WTC11 (cell line): ENCODE results near the gene EHD4. TPM values are rescaled to one million over a fixed set of nuclear protein-coding genes. Genes with fewer than 3 reads are reported as not detected.

Source experiments
- ATAC-seq: fragments of 200-7000 bp; cut with Tn5 transposase; 2 replicates; pipeline ENCODE4 v1.10.0; 2021; ENCODE audit warnings: mild to moderate bottlenecking, moderate library complexity
- CTCF ChIA-PET: fragments of 300-600 bp; sonication (Branson Sonifier 250); formaldehyde crosslinking; loops from one replicate; lab custom pipeline; 2021; ENCODE audit warnings: antibody characterized with exemption; lab: Charles Lee
- POLR2A ChIA-PET: fragments of 350-600 bp; sonication (Branson Sonifier 250); formaldehyde crosslinking; loops from one replicate; lab custom pipeline; 2021; ENCODE audit warnings: antibody characterized with exemption; lab: Charles Lee
- DNase-seq: peaks from one replicate; pipeline ENCODE4 v3.0.0; 2021; ENCODE audit warnings: low spot score
- H3K27ac Mint-ChIP-seq: 2 replicates; pipeline ENCODE4 v1.8.0; 2021; ENCODE audit warnings: mixed read lengths
- H3K27me3 Mint-ChIP-seq: 2 replicates; pipeline ENCODE4 v1.8.0; 2021; ENCODE audit warnings: low read depth, mild to moderate bottlenecking, moderate library complexity, mixed read lengths
- H3K36me3 Mint-ChIP-seq: 2 replicates; pipeline ENCODE4 v1.8.0; 2021; ENCODE audit warnings: mixed read lengths
- H3K4me1 Mint-ChIP-seq: 2 replicates; pipeline ENCODE4 v1.8.0; 2022; ENCODE audit warnings: mixed read lengths
- H3K4me3 Mint-ChIP-seq: 2 replicates; pipeline ENCODE4 v1.8.0; 2021; ENCODE audit warnings: mild to moderate bottlenecking, moderate library complexity, mixed read lengths
- H3K9me3 Mint-ChIP-seq: 2 replicates; pipeline ENCODE4 v1.8.0; 2021; ENCODE audit warnings: mixed read lengths
- ATF1 ChIP-seq: sonication (generic); formaldehyde crosslinking; IDR thresholded peaks from 2 replicates; pipeline ENCODE4 v1.8.1; 2023; ENCODE audit warnings: mild to moderate bottlenecking, moderate library complexity, missing genetic modification reagents
- ATF2 ChIP-seq: sonication (generic); formaldehyde crosslinking; IDR thresholded peaks from 2 replicates; pipeline ENCODE4 v1.8.1; 2022; ENCODE audit warnings: low read depth, missing genetic modification reagents, borderline replicate concordance
- CREM ChIP-seq: sonication (generic); formaldehyde crosslinking; IDR thresholded peaks from 2 replicates; pipeline ENCODE4 v1.8.1; 2022; ENCODE audit warnings: mild to moderate bottlenecking, missing genetic modification reagents, moderate library complexity
- ETV6 ChIP-seq: sonication (generic); formaldehyde crosslinking; IDR thresholded peaks from 2 replicates; pipeline ENCODE4 v1.8.1; 2022; ENCODE audit warnings: mild to moderate bottlenecking, missing genetic modification reagents
- GTF2I ChIP-seq: fragments of 250-450 bp; sonication (Bioruptor Pico); conservative IDR thresholded peaks from 2 replicates; pipeline ENCODE4 v1.4.0; 2021; ENCODE audit warnings: mild to moderate bottlenecking
- KAT7 ChIP-seq: sonication (generic); formaldehyde crosslinking; IDR thresholded peaks from 2 replicates; pipeline ENCODE4 v1.8.1; 2023; ENCODE audit warnings: missing genetic modification reagents, mild to moderate bottlenecking, borderline replicate concordance
- MYBL2 ChIP-seq: sonication (generic); formaldehyde crosslinking; IDR thresholded peaks from 2 replicates; pipeline ENCODE4 v1.8.1; 2023; ENCODE audit warnings: mild to moderate bottlenecking, moderate library complexity, missing genetic modification reagents
- NFATC4 ChIP-seq: fragments of 250-450 bp; sonication (Bioruptor Pico); IDR thresholded peaks from 2 replicates; pipeline ENCODE4 v1.9.0; 2021; ENCODE audit warnings: mild to moderate bottlenecking
- PREB ChIP-seq: sonication (generic); formaldehyde crosslinking; IDR thresholded peaks from 2 replicates; pipeline ENCODE4 v1.8.1; 2022; ENCODE audit warnings: mild to moderate bottlenecking, missing genetic modification reagents, moderate library complexity, borderline replicate concordance
- SMAD3 ChIP-seq: sonication (generic); formaldehyde crosslinking; IDR thresholded peaks from 2 replicates; pipeline ENCODE4 v1.8.0; 2022; ENCODE audit warnings: missing genetic modification reagents, mild to moderate bottlenecking, borderline replicate concordance
- SOX15 ChIP-seq: fragments of 250-450 bp; sonication (Bioruptor Pico); IDR thresholded peaks from 2 replicates; pipeline ENCODE4 v1.9.0; 2021; ENCODE audit warnings: mild to moderate bottlenecking
- TP53 ChIP-seq: sonication (generic); formaldehyde crosslinking; IDR thresholded peaks from 2 replicates; pipeline ENCODE4 v1.8.1; 2023; ENCODE audit warnings: mild to moderate bottlenecking, missing genetic modification reagents
- ZNF138 ChIP-seq: sonication (generic); formaldehyde crosslinking; conservative IDR thresholded peaks from 2 replicates; pipeline ENCODE4 v1.8.1; 2022; ENCODE audit warnings: mild to moderate bottlenecking, moderate library complexity, missing genetic modification reagents
- ZNF263 ChIP-seq: sonication (generic); formaldehyde crosslinking; IDR thresholded peaks from 2 replicates; pipeline ENCODE4 v1.8.1; 2022; ENCODE audit warnings: low read depth, mild to moderate bottlenecking, moderate library complexity, missing genetic modification reagents
- ZNF423 ChIP-seq: fragments of 250-450 bp; sonication (Bioruptor Pico); IDR thresholded peaks from 2 replicates; pipeline ENCODE4 v2.1.2; 2022; ENCODE audit warnings: mild to moderate bottlenecking, moderate library complexity
- ZNF671 ChIP-seq: fragments of 250-450 bp; sonication (Bioruptor Pico); IDR thresholded peaks from 2 replicates; pipeline ENCODE4 v1.8.0; 2021; ENCODE audit warnings: mild to moderate bottlenecking
- total RNA-seq: library from RNA; stranded (reverse); gene quantifications from 3 replicates; pipeline ENCODE4 v1.2.3, GENCODE V29; 2021
- TF ChIP-seq, protein P1 (sequence below): fragments of 250-450 bp; sonication (Bioruptor Pico); IDR thresholded peaks from 2 replicates; pipeline ENCODE4 v1.9.0; 2021; ENCODE audit warnings: moderate library complexity, mild to moderate bottlenecking, inconsistent platforms, borderline replicate concordance
- TF ChIP-seq, protein P2 (sequence below): sonication (generic); formaldehyde crosslinking; IDR thresholded peaks from 2 replicates; pipeline ENCODE4 v1.8.0; 2022; ENCODE audit warnings: mild to moderate bottlenecking, missing genetic modification reagents
- TF ChIP-seq, protein P3 (sequence below): fragments of 250-450 bp; sonication (Bioruptor Pico); conservative IDR thresholded peaks from 2 replicates; pipeline ENCODE4 v1.9.0; 2021; ENCODE audit warnings: mild to moderate bottlenecking

Gene EHD4
- total RNA-seq, 1 experiment from 2014 or later: 23.9 TPM

GRCh38 chr15:41983221-41983620 is 10.9 kb upstream of the EHD4 start (continued):
- TF ChIP-seq MYBL2 (CRISPR knock-in tag) (no peak), SOX15 (CRISPR knock-in tag) (no peak), ETV6 (no peak)

DNA sequence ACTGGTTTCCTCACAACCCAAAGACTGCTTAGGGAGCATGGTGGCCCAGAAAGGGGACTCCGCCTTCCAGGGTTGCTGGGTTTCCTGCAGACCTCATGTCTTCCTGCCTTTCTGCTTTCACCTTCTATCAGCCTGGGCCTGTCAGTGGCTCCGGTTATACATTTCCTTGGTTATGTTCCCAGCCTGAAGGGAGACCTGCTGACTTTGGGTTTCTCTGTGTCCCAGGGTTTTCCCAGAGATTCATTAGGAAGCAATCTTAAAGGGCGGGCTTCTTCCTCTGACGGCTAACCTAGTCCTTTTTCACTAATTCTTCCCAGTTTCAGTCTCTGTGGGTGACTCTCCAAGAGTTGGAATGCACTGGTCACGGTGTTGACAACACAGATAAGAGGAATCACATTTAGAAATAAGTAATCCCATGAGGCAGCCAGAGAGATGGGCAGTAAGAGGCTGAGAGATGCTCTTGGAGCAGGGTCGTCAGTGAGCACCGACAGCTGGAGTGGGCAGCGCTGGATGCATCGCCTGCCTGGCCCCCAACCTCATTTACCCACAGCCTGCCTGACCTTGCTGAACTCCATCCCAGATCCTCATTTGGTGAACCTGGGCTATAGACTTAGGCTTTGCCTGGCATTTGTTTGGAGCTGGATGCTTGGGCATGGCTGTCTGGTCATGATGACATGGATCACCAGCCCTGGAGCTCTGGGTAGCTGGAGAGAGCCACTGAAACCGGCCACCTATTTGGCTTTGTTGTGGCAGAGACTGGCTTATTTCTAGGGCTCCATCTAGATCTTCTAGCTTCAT is 10.0 kb upstream of the EHD4 start:
- POLR2A ChIA-PET: no interaction called here
- ATAC-seq: no peak
- H3K9me3 Mint-ChIP-seq: no peaks in the 10 kb centered on the region
- no peak overlapping the region for H3K4me3 Mint-ChIP-seq
- peaks cover 20% of the 10 kb centered on the region for H3K4me1 Mint-ChIP-seq
- H3K36me3 Mint-ChIP-seq: no peaks in the 10 kb centered on the region
- no peak for DNase-seq
- TF ChIP-seq SMAD3 (CRISPR knock-in tag): no peak
- TF ChIP-seq, protein P1, sequence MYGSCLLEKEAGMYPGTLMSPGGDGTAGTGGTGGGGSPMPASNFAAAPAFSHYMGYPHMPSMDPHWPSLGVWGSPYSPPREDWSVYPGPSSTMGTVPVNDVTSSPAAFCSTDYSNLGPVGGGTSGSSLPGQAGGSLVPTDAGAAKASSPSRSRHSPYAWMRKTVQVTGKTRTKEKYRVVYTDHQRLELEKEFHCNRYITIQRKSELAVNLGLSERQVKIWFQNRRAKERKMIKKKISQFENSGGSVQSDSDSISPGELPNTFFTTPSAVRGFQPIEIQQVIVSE: no peak
- no peak for TF ChIP-seq MYBL2 (CRISPR knock-in tag)
- TF ChIP-seq ZNF423 (CRISPR knock-in tag): no peak
- no peak for TF ChIP-seq NFATC4 (CRISPR knock-in tag)
- no peak for TF ChIP-seq ATF1 (CRISPR knock-in tag)
- no peak for TF ChIP-seq ZNF138 (CRISPR knock-in tag)
- TF ChIP-seq, protein P2, sequence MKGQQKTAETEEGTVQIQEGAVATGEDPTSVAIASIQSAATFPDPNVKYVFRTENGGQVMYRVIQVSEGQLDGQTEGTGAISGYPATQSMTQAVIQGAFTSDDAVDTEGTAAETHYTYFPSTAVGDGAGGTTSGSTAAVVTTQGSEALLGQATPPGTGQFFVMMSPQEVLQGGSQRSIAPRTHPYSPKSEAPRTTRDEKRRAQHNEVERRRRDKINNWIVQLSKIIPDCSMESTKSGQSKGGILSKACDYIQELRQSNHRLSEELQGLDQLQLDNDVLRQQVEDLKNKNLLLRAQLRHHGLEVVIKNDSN (CRISPR knock-in tag): no peak
- TF ChIP-seq GTF2I (CRISPR knock-in tag): no peak
- TF ChIP-seq ZNF671 (CRISPR knock-in tag): no peak
- TF ChIP-seq, protein P3, sequence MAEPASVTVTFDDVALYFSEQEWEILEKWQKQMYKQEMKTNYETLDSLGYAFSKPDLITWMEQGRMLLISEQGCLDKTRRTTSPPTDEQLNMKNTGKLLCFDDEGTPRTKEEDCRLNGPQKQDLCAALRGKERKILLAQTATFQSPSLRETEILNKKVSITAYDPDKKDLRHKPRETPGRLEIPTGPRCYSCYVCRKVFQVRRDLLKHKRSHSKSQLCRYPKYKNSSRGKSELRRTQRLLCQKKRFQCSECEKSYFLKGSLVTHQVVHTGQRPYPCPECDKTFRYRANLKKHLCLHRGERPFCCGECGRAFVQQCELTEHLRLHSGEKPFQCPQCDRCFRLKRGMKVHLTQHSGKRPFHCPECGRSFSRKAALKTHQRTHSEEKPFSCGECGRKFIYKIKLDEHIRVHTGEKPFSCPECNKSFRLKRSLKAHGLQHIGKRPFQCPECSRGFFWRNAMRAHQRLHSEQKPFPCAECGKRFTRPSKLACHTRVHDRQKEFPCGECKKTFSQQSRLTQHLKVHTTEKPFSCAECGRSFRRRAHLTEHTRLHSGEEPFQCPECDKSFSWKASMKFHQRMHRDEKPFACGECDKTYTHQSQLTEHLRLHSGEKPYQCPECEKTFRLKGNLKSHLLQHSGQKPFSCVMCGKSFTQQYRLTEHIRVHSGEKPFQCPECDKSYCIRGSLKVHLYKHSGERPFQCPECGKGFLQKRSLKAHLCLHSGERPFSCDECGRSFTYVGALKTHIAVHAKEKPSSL (CRISPR knock-in tag): no peak
- no peak for TF ChIP-seq CREM (CRISPR knock-in tag)
- no peak for TF ChIP-seq ATF2 (CRISPR knock-in tag)
- no peak for TF ChIP-seq ZNF263 (CRISPR knock-in tag)
- no peak for TF ChIP-seq TP53 (CRISPR knock-in tag)
- no peak for TF ChIP-seq ETV6
- no peak overlapping the region for H3K27ac Mint-ChIP-seq
- peaks cover 4% of the 10 kb centered on the region; the same call in 1 of the 2 replicates for H3K27me3 Mint-ChIP-seq
- CTCF ChIA-PET: interaction anchor here (2.3 kb wide), 1 partner anchor 8 kb away, joined by 7 read pairs; no protein-coding TSS in a partner anchor

DNA sequence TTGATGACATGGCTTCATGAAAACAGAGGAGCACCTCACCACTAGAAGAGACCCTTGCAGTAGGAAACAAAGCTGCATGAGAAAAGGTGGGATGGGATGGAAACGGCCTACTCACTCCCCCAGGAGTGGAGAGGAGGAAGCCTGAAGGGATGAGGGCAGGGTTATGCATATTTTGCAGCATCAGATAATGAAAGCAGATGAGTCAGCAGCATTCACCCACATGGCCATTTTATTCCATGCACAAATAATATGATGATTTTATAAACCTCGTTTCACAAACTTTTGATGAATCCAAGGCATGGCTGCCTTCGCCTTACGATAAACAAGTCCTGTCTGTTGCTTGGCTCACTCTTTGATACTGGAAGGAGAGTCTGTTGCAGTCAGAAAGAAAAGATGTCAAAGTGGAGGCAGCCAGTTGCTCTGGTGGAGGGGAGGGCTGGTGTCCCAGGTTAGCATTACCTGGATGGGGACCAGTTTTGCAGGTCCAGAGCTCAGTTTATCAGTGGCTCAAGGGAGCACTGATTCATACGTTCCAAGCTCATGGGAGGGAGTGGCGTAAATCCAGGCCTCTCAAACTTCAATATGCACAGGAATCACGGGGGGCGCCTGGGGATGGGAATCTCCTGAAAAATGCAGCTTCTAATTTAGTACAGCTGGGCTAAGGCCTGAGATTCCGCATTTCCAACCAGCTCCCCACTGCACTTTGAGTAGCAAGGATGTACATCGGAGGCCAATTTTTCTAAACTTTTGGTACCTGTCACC is 9.2 kb upstream of the EHD4 start:
- no peak for ATAC-seq
- no peaks in the 10 kb centered on the region for H3K9me3 Mint-ChIP-seq
- peaks cover 4% of the 10 kb centered on the region; the same call in 1 of the 2 replicates for H3K27me3 Mint-ChIP-seq
- TF ChIP-seq ATF1 (CRISPR knock-in tag) (no peak), KAT7 (no peak), NFATC4 (CRISPR knock-in tag) (no peak), MYBL2 (CRISPR knock-in tag) (no peak), PREB (CRISPR knock-in tag) (no peak), ETV6 (no peak), ZNF138 (CRISPR knock-in tag) (no peak), GTF2I (CRISPR knock-in tag) (no peak)
- TF ChIP-seq, protein P3 (CRISPR knock-in tag): no peak
- TF ChIP-seq, protein P1: no peak
- H3K4me3 Mint-ChIP-seq: no peak overlapping the region
- POLR2A ChIA-PET: no interaction called here
- no peak overlapping the region for H3K27ac Mint-ChIP-seq
- H3K4me1 Mint-ChIP-seq: peaks cover 20% of the 10 kb centered on the region
- DNase-seq: no peak
- CTCF ChIA-PET: interaction anchor here (1.1 to 2.3 kb wide), 3 partner anchors 8 to 103 kb away, joined by 5 to 7 read pairs (median 5); partner anchors contain the start of gene EHD4
- no peaks in the 10 kb centered on the region for H3K36me3 Mint-ChIP-seq
